Nephron progenitor cell (in vitro differentiated cells): ENCODE data around the gene KRT27.

ENCODE experiments used
- DNase-seq: peaks from one replicate; pipeline ENCODE4 v3.0.0; 2021
- H3K27ac Mint-ChIP-seq: 2 replicates; pipeline ENCODE4 v1.8.0; 2021; ENCODE audit warnings: mild to moderate bottlenecking, moderate library complexity, mixed read lengths
- H3K27me3 Mint-ChIP-seq: 2 replicates; pipeline ENCODE4 v1.8.0; 2021; ENCODE audit warnings: mild to moderate bottlenecking, low read depth, mixed read lengths; ENCODE audit not compliant: poor library complexity
- H3K36me3 Mint-ChIP-seq: 2 replicates; pipeline ENCODE4 v1.8.0; 2021; ENCODE audit warnings: low read depth, mixed read lengths
- H3K4me1 Mint-ChIP-seq: 2 replicates; pipeline ENCODE4 v1.8.0; 2021; ENCODE audit warnings: mixed read lengths
- H3K4me3 Mint-ChIP-seq: 2 replicates; pipeline ENCODE4 v1.8.0; 2021; ENCODE audit warnings: mild to moderate bottlenecking, moderate library complexity, mixed read lengths
- H3K9me3 Mint-ChIP-seq: 2 replicates; pipeline ENCODE4 v1.8.0; 2021; ENCODE audit warnings: mild to moderate bottlenecking, moderate library complexity, mixed read lengths
- CTCF ChIP-seq: fragments of 200-600 bp; sonication (generic); IDR thresholded peaks from 2 replicates; pipeline ENCODE4 v1.5.0; 2021; ENCODE audit warnings: antibody characterized with exemption

The KRT27 gene

GRCh38 chr17:40782450-40782849 is at the start of gene KRT27:
TSS of gene KRT27 (minus strand) at chr17:40782550. CDS start at chr17:40782493, 57 bp downstream.
- H3K4me3 Mint-ChIP-seq, result no peak within 1 kb of the TSS
- H3K27me3 Mint-ChIP-seq, result peaks cover 22% of the 10 kb centered on the region
- no peaks in the 10 kb centered on the region for H3K9me3 Mint-ChIP-seq
- TF ChIP-seq CTCF, result no peak
- H3K27ac Mint-ChIP-seq, result no peak within 1 kb of the TSS
- DNase-seq, result no peak
- no peaks in the 10 kb centered on the region for H3K4me1 Mint-ChIP-seq
- H3K36me3 Mint-ChIP-seq, result no peaks in the 10 kb centered on the region

- Mint-ChIP-seq H3K36me3 (peaks cover 6% of the 10 kb centered on the region), H3K4me1 (no peaks in the 10 kb centered on the region), H3K9me3 (no peaks in the 10 kb centered on the region), H3K27me3 (peaks cover 23% of the 10 kb centered on the region), H3K27ac (no peak overlapping the region), H3K4me3 (no peak overlapping the region)
- TF ChIP-seq CTCF, result no peak
- DNase-seq, result no peak
Observed at GRCh38 chr17:40830085-40830776, 47.9 kb upstream of the KRT27 start.

GRCh38 chr17:40828454-40829044 is 46.2 kb upstream of the KRT27 start:
- no peak for TF ChIP-seq CTCF
- Mint-ChIP-seq H3K4me3 (no peak overlapping the region), H3K36me3 (no peaks in the 10 kb centered on the region), H3K27ac (no peak overlapping the region), H3K27me3 (peaks cover 25% of the 10 kb centered on the region), H3K9me3 (no peaks in the 10 kb centered on the region), H3K4me1 (no peaks in the 10 kb centered on the region)
- no peak for DNase-seq

GRCh38 chr17:40827746-40828453 is 45.5 kb upstream of the KRT27 start:
- H3K4me3 Mint-ChIP-seq, result no peak overlapping the region

GRCh38 chr17:40825599-40825998 is 43.2 kb upstream of the KRT27 start:
- Mint-ChIP-seq H3K4me1 (no peaks in the 10 kb centered on the region), H3K36me3 (peaks cover 7% of the 10 kb centered on the region), H3K4me3 (no peak overlapping the region), H3K27me3 (peaks cover 30% of the 10 kb centered on the region), H3K9me3 (no peaks in the 10 kb centered on the region), H3K27ac (no peak overlapping the region)
- no peak for TF ChIP-seq CTCF
- DNase-seq, result no peak

More at GRCh38 chr17:40827746-40828453, 45.5 kb upstream of the KRT27 start:
- H3K27me3 Mint-ChIP-seq, result peaks cover 25% of the 10 kb centered on the region
- TF ChIP-seq CTCF, result no peak
- no peaks in the 10 kb centered on the region for H3K4me1 Mint-ChIP-seq
- H3K36me3 Mint-ChIP-seq, result no peaks in the 10 kb centered on the region
- no peak overlapping the region for H3K27ac Mint-ChIP-seq
- no peaks in the 10 kb centered on the region for H3K9me3 Mint-ChIP-seq
- no peak for DNase-seq
